SH-SY5Y (cell line): ENCODE measurements around the gene ATP8A2.

Experiments
- GATA2 ChIP-seq: IDR thresholded peaks from 2 replicates; pipeline ENCODE4 v1.6.1; 2011; ENCODE audit warnings: mild to moderate bottlenecking, low read depth, low read length
- GATA3 ChIP-seq: IDR thresholded peaks from 2 replicates; pipeline ENCODE4 v1.6.1; 2011; ENCODE audit warnings: low read depth, mild to moderate bottlenecking, low read length, moderate library complexity

Gene ATP8A2

DNA sequence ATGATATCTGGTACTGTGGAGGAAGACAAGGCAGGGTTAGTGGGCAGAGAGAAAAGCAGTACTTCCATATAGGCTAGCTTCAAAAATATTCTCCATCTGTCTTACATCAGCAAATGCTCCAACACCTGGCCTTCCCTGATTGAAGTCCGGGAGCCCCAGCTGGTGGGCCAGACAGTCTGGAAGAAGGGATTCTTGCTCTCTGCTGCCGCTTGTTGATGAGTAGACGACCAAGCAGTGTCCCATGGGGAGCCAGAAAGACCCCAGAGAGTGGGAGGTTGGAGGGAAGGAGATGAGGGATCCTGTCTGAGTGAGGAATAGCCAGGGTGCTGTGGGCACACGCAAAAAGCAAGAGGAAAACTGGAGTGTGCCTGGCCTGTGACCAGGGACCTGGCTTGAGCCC lies 95.1 kb downstream of the ATP8A2 start:
- TF ChIP-seq GATA2 (no peak), GATA3 (no peak)

DNA sequence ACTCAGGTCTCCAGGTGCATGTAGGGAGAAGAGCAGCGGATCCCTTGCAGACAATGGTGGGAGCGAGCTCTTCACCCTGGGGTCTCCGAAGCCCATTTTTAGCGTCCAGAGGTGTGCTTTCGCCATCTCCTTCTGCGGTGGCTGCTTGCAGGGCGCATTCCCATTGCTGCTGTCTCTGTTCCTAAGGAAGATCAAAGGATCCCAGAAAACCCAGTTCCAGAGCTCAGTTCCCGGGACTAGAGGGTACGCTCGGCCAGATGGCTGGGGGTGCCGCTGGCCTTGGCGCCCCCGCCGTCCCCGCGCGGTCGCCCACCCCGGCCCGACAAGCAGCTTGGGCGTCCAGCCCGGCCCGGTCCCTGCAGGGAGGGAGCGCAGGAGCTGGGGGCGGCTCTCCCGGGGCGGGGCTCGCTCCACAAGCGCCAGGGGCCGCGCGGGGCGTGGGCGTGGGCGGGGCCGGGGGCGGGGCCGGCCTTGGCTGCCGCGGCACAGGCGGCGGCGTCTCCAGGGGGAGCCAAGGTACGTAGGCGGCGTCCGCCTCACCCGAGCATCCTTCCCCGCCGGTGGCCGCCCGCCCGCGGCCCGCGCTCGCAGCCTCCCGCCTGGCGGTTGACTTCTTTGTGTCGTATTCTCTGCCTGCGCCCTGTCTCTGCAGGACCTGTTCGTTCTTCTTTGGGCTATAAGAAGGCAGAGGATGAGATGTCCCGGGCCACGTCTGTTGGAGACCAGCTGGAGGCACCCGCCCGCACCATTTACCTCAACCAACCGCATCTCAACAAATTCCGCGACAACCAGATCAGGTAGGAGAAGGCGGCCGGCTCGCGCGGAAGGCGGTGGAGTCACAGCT lies 96.8 kb downstream of the ATP8A2 start:
- no peak for TF ChIP-seq GATA2
- no peak for TF ChIP-seq GATA3

DNA sequence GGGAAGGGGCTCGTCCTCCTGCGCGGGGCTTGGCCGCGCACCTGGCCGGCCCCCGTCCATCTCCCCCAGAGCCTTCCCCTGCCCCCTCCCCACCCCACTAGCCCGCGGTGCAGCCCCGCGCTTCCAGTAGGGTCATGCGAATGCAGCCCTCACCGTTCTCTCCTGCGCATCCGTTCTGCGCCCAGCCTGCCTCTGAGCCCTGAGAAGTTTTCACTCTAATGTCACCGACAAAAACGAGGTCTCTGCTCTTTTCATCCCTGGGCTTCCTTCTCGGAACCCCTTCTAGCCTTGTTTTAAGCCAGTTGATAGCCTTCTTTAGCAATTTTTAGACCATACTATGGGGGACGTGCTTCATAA lies 97.4 kb downstream of the ATP8A2 start:
- TF ChIP-seq GATA3 (no peak), GATA2 (no peak)

DNA sequence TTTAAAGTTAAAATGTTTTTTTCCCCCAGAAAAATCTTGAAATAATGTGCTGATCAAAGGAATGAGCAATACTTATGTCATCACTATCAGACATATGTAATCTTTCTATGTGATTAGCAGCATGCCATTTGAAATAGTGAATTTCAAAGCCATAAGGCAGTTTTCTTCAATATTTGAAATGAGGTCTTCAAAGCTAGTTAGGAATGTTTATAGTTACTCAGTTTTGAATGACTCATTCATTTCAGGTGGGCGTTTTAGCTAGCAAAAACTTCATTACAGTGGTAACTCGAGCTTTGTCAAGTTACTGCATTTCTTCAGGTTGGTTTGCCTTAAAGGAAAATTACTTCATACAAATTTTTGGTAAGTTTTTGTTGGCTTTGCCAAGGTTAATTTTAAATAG lies 102.1 kb downstream of the ATP8A2 start:
- no peak for TF ChIP-seq GATA2
- no peak for TF ChIP-seq GATA3

DNA sequence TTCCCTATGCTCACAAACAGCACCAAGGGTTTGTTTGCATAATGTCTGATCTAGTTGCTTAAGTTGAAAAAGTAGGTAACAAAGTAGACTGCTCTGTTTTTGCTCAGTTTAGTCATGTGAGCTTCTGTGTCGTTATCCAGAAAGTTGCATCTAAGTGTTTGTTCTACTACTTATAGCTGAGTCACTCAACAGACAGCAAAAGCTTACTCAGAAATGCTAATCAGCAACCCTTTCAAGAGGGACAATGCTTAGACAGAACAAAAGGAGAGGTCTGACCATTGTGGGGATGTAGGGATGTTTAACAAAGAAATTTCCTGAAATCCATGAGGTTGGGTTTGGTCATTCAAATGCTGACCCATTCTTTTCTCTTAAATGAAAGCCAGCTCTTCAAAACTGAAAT lies 106.4 kb downstream of the ATP8A2 start:
- TF ChIP-seq GATA2 (no peak), GATA3 (no peak)

DNA sequence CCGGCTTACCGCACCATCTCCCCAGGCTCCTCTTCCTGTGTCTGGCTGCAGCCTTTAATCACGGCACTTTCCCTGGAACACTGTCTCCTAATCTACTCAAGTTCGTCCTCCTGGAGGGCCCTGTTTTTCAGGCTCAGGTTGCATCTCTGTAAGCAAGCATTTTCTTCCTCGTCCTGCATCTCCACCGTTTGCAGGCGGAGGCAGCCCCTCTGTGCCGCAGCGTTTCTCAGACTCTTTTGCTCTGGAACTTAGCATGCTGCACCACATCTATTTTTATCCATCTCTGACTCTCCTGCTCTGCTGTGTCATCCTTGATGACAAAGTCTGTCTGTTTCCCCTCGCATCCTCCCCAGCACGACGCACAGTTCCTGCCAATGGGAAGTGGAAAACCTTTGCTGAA lies 117.5 kb downstream of the ATP8A2 start:
- TF ChIP-seq GATA2, result no peak
- no peak for TF ChIP-seq GATA3

DNA sequence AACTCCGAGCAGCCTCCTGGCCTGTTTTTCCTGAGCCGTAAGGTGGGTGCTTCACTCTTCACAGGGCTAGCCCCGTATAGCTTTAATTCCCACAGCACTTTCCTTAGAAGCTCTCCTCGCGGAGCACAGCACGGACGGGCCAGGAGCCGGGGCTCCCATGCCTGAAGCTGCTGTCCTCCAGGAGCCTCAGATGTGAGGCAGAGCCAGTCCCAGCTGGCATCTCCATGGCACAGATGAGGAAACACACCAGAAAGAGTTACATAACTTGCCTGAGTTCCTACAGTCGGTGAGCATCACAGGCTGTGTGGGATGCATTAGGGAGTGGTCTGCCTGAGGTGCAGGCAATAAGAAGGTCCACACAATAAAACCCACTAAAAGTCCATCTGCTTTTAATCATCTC lies 118.5 kb downstream of the ATP8A2 start:
- TF ChIP-seq GATA3 (no peak), GATA2 (no peak)

DNA sequence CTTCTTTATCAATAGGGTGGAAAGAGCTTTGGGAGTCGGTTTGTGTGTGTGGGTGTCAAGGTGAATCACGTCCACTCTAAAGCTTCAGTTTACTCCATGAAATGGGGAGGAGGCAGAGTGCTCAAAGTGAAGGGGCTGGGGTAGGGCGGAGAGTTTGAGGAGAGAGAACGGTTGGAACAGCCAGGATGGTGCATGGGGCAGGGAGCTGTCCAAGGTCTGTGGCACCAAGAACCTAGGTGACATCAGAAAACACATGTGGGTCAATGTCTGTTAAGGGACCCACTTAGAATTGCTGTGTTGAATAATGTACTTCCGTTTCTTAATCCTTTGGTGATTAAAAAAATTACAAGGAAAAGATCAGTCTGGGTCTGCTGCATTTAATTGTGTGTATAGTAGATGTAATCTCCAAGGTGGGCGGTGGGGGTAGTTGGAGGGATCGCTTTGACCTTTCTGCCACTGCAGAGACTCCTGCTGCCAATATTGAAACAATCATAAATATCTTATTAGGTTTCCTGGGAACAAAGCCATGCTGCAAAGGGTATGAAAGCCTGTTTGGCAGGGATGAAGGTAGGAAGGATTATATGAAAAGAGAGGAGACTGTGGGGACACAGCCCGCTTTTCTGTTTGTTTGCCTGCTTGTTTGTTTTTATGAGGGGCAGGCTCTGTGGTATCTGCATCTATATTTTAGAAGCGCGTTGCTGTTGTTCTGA lies 122.3 kb downstream of the ATP8A2 start:
- TF ChIP-seq GATA2, result no peak
- no peak for TF ChIP-seq GATA3

DNA sequence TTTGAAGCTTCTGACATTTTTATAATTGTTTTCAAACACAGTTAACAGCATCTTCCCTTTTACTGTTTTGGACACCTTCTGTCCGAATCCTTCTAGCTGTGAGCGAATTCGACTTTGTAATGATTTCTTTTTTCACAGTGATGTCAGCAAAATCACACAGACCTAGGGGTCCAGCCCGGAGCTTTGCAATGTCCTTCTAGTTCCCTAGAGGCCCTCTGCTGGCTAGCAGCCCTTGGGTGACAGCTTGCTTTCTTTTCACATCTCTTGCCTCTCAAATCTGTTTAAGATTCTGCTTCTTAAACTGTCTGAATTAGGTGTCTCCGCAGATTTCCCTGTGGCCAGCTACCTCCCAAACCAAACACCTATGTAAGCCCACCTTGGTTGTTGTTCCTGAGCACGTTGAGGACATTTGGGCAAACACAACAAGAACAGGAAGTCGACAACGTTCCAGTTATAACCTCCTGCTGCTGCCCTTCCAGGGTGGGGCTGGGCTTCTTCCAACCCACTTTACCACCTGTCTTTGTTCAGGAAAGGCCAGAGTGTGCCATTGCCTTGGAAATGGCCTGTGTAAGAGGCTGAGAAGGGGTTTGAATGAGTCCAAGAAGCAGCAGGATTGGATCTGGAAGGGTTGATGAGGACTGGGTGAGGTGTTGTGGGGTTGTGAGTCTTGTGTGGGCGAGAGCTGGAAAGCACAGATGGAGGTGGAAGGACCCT lies 123.1 kb downstream of the ATP8A2 start:
- TF ChIP-seq GATA3 (no peak), GATA2 (no peak)

DNA sequence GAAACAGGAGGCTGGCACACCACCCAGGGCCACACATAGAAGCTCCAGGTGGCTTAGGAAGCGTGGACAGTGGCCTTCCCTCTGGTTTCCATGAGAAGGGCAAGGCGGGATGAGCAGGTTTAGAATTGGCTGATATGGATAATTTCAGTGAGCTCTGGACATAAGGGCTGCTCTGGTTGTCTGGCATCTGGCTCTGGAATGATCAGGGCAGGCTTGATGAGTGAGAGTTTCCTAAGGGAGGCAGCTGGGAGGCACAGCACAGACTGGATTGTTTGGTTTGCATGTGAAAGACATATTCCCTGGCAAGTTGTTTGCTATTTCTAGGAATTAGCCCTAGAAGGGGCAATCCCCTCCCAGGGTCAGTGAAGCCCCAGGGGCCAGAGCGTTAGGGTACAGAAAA lies 129.5 kb downstream of the ATP8A2 start:
- no peak for TF ChIP-seq GATA2

DNA sequence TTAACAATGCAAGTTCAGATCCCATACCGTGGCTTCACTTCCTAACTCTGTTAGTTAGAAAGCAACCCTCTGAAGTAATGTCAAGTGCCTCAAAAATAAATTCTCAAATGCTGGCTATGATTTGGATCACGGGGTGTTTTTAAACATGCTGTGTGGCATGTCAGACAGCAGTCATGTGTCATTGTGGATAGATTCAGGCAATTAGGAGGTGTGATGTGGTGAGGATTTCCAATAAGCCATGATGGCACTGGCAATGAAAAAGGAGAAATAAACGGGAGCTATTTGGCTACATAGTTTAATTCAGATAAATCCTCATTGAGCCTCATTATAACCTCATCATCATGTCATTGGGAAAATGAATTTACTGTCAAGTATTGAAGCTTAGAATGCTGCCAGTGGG lies 130.3 kb downstream of the ATP8A2 start:
- no peak for TF ChIP-seq GATA3
- no peak for TF ChIP-seq GATA2

DNA sequence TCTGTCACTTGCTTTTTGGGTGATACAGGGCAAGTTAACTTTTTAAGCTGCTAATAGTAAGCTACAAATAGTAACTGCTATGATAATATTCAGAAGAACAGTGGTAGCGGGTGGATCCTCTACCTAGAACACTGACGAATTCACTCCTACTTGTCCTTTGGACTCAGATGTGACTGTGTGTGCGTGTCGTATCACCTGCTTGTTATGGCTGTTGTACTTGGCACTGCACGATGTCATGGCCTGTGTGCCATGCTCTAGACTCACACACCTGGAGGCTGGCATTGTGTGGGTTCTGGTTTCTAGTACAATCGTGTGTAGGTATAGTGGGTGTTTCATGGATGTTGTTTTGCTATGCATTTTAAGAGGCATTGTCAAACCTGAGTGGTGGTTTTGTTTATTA lies 130.8 kb downstream of the ATP8A2 start:
- TF ChIP-seq GATA2 (no peak), GATA3 (no peak)

DNA sequence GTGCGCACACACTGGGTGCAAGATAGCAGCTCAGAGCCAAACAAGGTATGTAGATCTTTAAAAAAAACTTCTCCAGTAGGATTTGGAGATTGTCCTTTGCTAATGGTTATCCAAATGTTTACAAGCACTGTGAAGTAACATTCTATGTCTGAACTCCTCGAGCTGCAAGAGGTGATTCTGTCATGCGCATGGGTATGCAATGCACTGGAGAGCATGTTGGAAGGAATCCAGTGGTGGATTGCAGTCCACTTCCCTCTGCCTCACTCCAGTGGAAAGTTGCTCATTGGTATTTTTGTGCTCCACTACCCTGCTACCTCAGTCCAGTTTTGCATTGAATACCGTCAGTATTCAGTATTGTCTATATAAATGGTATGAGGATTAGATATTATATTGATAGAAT lies 132.1 kb downstream of the ATP8A2 start:
- TF ChIP-seq GATA3 (no peak), GATA2 (no peak)

DNA sequence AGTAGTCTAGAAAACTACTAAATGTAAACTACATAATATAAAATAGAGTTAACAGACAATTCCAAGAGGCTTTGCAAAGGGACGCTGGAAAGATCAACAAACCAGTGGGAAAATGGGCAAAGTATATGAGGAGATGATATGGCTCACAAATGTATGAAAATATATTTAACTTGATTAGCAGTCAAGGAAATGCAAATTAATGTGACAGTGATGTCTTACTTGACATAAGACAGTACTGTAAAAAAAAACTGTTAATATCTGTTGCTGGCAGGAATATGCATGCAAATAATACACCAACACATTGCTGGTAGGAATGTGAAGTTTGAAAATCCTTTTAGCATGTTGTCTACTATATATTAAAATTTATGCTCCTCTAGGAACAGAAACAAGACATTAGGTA lies 136.1 kb downstream of the ATP8A2 start:
- TF ChIP-seq GATA3 (no peak), GATA2 (no peak)

DNA sequence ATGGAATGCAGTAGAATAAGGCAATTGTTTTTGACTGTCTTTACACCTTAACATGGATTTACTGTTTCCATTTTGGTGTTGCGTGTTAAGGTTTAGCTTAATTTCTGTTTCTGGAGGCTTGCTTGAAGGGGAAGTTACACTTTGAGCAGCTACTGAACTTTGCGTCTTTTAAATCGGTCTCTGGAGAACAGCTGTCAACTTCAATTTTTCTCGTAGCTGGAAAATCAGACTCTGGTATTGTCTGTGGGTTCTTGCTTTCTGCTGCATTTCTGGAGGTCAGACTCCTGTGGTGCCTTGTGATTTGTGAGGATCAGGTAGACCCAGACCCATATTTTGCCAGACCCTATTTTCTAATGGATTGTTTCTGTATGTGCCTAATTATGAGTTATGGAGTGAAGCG lies 146.7 kb downstream of the ATP8A2 start:
- no peak for TF ChIP-seq GATA2
- TF ChIP-seq GATA3, result no peak
